OCI-LY3 (cell line): ENCODE data around the gene AGBL3.

ENCODE experiments used
- CTCF ChIP-seq: fragments of 200-600, 300-600 bp; sonication (generic); IDR thresholded peaks from 2 replicates; pipeline ENCODE4 v1.5.1; 2014; ENCODE audit warnings: antibody characterized with exemption, low read length, low read depth
- EZH2phosphoT487 ChIP-seq: fragments of 200-600 bp; shearing (Covaris generic); IDR thresholded peaks from 2 replicates; pipeline ENCODE4 v1.6.1; 2018; ENCODE audit warnings: antibody characterized with exemption, mixed run types, low read depth

GRCh38 chr7:134999136-134999535 lies 12.8 kb downstream of the AGBL3 start:
- TF ChIP-seq EZH2phosphoT487 (no peak), CTCF (no peak)
